ENCODE results near the gene HMGCL. TPM values are rescaled to one million over a fixed set of nuclear protein-coding genes. Genes with fewer than 3 reads are reported as not detected.

HMGCL gene
- total RNA-seq, 4 donors from 2014 or later, result 19.2 to 47.1 (median 41.4) TPM

DNA sequence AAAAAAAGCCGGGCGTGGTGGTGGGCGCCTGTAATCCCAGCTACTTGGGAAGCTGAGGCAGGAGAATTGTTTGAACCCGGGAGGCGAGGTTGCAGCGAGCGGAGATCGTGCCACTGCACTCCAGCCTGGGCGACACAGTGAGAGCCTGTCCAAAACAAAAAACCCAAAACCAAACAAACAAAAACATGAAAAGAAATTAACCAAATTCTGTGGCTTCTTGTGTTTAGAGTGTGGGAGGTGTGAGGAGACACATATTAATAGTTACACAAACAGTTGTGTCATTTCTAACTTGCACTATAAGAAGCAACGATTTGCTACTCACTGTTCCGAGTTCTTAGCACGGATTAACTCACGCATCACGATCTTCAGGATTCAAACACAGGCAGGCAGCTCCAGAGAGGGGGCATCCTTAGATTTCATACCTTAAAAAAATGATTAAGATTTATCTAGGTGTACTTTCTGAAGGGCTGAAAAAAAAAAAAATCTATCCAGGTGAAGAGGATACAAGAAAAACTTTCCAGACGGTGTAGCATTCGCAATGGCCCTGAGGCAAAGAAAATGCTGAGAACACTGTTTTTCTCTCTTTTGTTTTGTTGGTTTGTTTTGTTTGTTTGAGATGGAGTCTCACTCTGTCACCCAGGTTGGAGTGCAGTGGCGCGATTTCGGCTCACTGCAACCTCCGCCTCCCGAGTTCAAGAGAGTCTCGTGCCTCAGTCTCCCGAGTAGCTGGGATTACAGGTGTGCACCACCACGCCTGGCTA is 713 bp upstream of the HMGCL start:
- no peak for TF ChIP-seq CTCF (IDR thresholded peaks at IDR 0.05)
- ATAC-seq (ENCODE audit: low FRiP score) (no peak), DNase-seq (ENCODE audit: low spot score) (no peak)

- TF ChIP-seq CTCF (IDR thresholded peaks at IDR 0.05), result no peak
- DNase-seq (ENCODE audit: low spot score) (no peak), ATAC-seq (ENCODE audit: low FRiP score) (no peak)
These were observed 536 bp downstream of the HMGCL start for GRCh38 chr1:23824711-23825075.

- DNase-seq (ENCODE audit: low spot score) (no peak), ATAC-seq (ENCODE audit: low FRiP score) (no peak)
- no peak for TF ChIP-seq CTCF (IDR thresholded peaks at IDR 0.05)
These were observed 1.5 kb downstream of the HMGCL start for GRCh38 chr1:23823767-23824166.

DNA sequence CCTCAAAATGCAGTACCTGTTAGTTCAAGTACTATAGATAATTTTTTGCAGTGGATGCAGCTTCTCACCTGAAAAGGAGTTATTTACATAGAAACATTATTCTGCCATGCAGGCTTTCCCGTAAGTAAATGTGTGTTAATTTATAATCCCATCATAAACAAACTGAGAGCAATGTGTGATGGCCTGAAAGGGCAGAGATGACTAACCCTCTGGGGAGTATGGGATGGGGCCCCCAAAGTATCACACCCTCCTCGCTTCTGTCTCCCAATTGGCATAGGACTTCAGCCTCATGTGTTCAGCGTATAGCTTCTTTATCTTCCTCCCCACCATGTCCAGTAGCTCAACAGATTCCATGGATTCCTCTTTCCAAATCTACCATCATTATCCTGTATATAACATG is 7.6 kb downstream of the HMGCL start:
- DNase-seq (ENCODE audit: low spot score), result no peak
- no peak for ATAC-seq (ENCODE audit: low FRiP score)
- no peak for TF ChIP-seq CTCF (IDR thresholded peaks at IDR 0.05)

GRCh38 chr1:23816906-23817305 is 8.3 kb downstream of the HMGCL start:
- no peak for TF ChIP-seq CTCF (IDR thresholded peaks at IDR 0.05)
- DNase-seq (ENCODE audit: low spot score), result no peak
- no peak for ATAC-seq (ENCODE audit: low FRiP score)

- no peak for DNase-seq (ENCODE audit: low spot score)
- no peak for TF ChIP-seq CTCF (IDR thresholded peaks at IDR 0.05)
- no peak for ATAC-seq (ENCODE audit: low FRiP score)
These were observed 8.9 kb downstream of the HMGCL start for GRCh38 chr1:23816361-23816760.

DNA sequence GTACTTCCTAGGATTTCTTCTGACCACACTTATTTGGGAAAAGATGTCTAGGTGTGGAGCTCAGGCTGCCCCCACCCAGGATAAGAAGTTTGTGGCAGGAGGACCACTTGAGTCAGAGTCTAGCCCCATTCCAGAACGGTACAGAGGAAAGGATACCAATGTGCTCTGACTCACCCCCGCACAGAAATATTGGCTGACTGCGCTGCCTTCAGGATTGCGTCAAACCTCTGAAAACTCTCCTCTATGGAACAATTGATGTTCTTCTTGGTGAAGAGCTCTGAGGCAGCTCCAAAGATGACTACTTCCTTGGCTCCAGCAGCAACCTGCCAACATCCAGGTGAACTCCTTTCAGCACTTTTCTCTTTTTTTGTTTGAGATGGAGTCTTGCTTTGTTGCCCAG is 11.2 kb downstream of the HMGCL start:
- ATAC-seq (ENCODE audit: low FRiP score), result no peak
- DNase-seq (ENCODE audit: low spot score), result no peak
- no peak for TF ChIP-seq CTCF (IDR thresholded peaks at IDR 0.05)

All from omental fat pad (tissue), 4 donors.